HepG2 (cell line): Measurements from ENCODE around the gene RBM25. TPM values are rescaled to one million over a fixed set of nuclear protein-coding genes. Genes with fewer than 3 reads are reported as not detected.

Experiments used
- ATAC-seq: fragments of 200-7000 bp; cut with Tn5 transposase; 3 replicates; pipeline ENCODE4 v1.9.1; 2020; ENCODE audit warnings: mild to moderate bottlenecking, moderate library complexity
- BruUV-seq: library from RNA; stranded (reverse); fragments of 400-500 nt; replicated peaks from 2 replicates; lab custom pipeline; 2021; lab: Mats Ljungman, UMichigan
- CTCF ChIA-PET: fragments of 300-600 bp; formaldehyde crosslinking; extraction: SDS; loops from one replicate; lab custom pipeline; 2021; ENCODE audit warnings: low total read pairs, inconsistent platforms, low intra/inter-chr PET ratio; lab: Yijun Ruan, JAX
- POLR2A ChIA-PET: fragments of 350-600 bp; sonication (Branson Sonifier 250); formaldehyde crosslinking; loops from one replicate; lab custom pipeline; 2020; ENCODE audit warnings: antibody characterized with exemption, inconsistent platforms; lab: Yijun Ruan, JAX
- DNase-seq: peaks from one replicate; pipeline ENCODE4 v3.0.0-alpha.2; 2015; ENCODE audit warnings: low spot score
- FAIRE-seq: peaks from 3 replicates; lab custom pipeline; 2011; peaks lifted over from hg19 to GRCh38; lab: Jason Lieb, UNC
- H2AFZ ChIP-seq: one replicate; pipeline ENCODE4 v1.6.1; 2011; ENCODE audit warnings: low read length, inconsistent platforms
- H3K27ac ChIP-seq: fragments of 300-600 bp; 3 replicates; pipeline ENCODE4 v1.8.0; 2011; ENCODE audit warnings: mixed run types, mild to moderate bottlenecking, mixed read lengths, low read length, inconsistent platforms; ENCODE audit not compliant: insufficient read depth; ENCODE audit errors: extremely low read length
- H3K27me3 ChIP-seq, 2 experiments: fragments of 200-600 bp in 1 of 2; 2 replicates in 1 of 2; 3 replicates in 1 of 2; pipeline versions ENCODE4 v1.6.0 to v1.8.0; 2011; ENCODE audit warnings: low read length in 2 of 2, mild to moderate bottlenecking in 2 of 2, moderate library complexity in 2 of 2, inconsistent platforms in 1 of 2; ENCODE audit not compliant: insufficient read depth in 2 of 2, control insufficient read depth in 1 of 2
- H3K36me3 ChIP-seq, 2 experiments: fragments of 200-600 bp in 1 of 2; replicated peaks in 1 of 2; 2 replicates in 1 of 2; 3 replicates in 1 of 2; pipeline versions ENCODE4 v1.5.1 to v1.8.0; 2011; ENCODE audit warnings: low read length in 2 of 2, inconsistent platforms in 1 of 2; ENCODE audit not compliant: insufficient read depth in 2 of 2, control insufficient read depth in 1 of 2
- H3K4me1 ChIP-seq: 2 replicates; pipeline ENCODE4 v1.5.1; 2012; ENCODE audit warnings: low read length, inconsistent platforms; ENCODE audit not compliant: insufficient read depth
- H3K4me2 ChIP-seq: 2 replicates; pipeline ENCODE4 v1.6.0; 2011; ENCODE audit warnings: low read depth, low read length, inconsistent platforms
- H3K4me3 ChIP-seq, 3 experiments: fragments of 200-600 bp in 1 of 3; sonication (generic), shearing (Covaris generic) in 1 of 3; replicated peaks in 1 of 3; 2 replicates each; pipeline ENCODE4 v1.5.1; 2011 to 2016; ENCODE audit warnings: low read length in 3 of 3, inconsistent platforms in 2 of 3, low read depth in 2 of 3, mild to moderate bottlenecking in 2 of 3, control low read depth in 1 of 3, mixed read lengths in 1 of 3; ENCODE audit not compliant: insufficient read depth in 1 of 3
- H3K79me2 ChIP-seq: one replicate; pipeline ENCODE4 v1.6.1; 2011; ENCODE audit warnings: low read length, inconsistent platforms; ENCODE audit not compliant: insufficient read depth
- H3K9ac ChIP-seq: 2 replicates; pipeline ENCODE4 v1.6.0; 2011; ENCODE audit warnings: mild to moderate bottlenecking, low read depth, low read length, inconsistent platforms; ENCODE audit not compliant: insufficient read depth
- H3K9me3 ChIP-seq: 2 replicates; pipeline ENCODE4 v1.5.1; 2012; ENCODE audit warnings: mild to moderate bottlenecking, low read length
- H4K20me1 ChIP-seq: 2 replicates; pipeline ENCODE4 v1.6.0; 2011; ENCODE audit warnings: inconsistent platforms, mild to moderate bottlenecking, low read length, moderate library complexity; ENCODE audit not compliant: insufficient read depth
- HDAC6 ChIP-seq: fragments of 200-600 bp; sonication (generic); IDR thresholded peaks from 2 replicates; pipeline ENCODE4 v1.7.0; 2017; ENCODE audit warnings: mild to moderate bottlenecking, antibody characterized with exemption, low read length, low read depth
- HMG20B ChIP-seq: conservative IDR thresholded peaks from 2 replicates; pipeline ENCODE4 v1.6.1; 2016; ENCODE audit warnings: missing genetic modification reagents, missing compliant biosample characterization
- MED1 ChIP-seq: sonication (generic); formaldehyde crosslinking; IDR thresholded peaks from 2 replicates; pipeline ENCODE4 v1.4.0; 2020; ENCODE audit warnings: missing genetic modification reagents
- NAIF1 ChIP-seq: sonication (generic); formaldehyde crosslinking; IDR thresholded peaks from 2 replicates; pipeline ENCODE4 v1.5.0; 2020; ENCODE audit warnings: mild to moderate bottlenecking, missing genetic modification reagents, borderline replicate concordance
- NRL ChIP-seq: sonication (generic); formaldehyde crosslinking; IDR thresholded peaks from 2 replicates; pipeline ENCODE4 v1.5.0; 2020; ENCODE audit warnings: missing genetic modification reagents, mild to moderate bottlenecking, moderate library complexity, borderline replicate concordance
- RBFOX2 ChIP-seq: fragments of 200-400 bp; formaldehyde crosslinking; IDR thresholded peaks from 2 replicates; pipeline ENCODE4 v1.6.1; 2017; ENCODE audit warnings: low read depth, mild to moderate bottlenecking, low read length
- SOX13 ChIP-seq, 3 experiments: fragments of 450-650 bp in 1 of 3; sonication (generic) in 1 of 3; formaldehyde crosslinking in 1 of 3; IDR thresholded peaks in 2 of 3; conservative IDR thresholded peaks in 1 of 3; 2 replicates each; pipeline versions ENCODE4 v1.5.0 to v1.6.1; 2016 to 2020; ENCODE audit warnings: antibody characterized with exemption in 1 of 3, mild to moderate bottlenecking in 1 of 3, missing compliant biosample characterization in 1 of 3, missing genetic modification reagents in 1 of 3, moderate library complexity in 1 of 3
- ZNF124 ChIP-seq: sonication (generic); formaldehyde crosslinking; IDR thresholded peaks from 2 replicates; pipeline ENCODE4 v1.4.0; 2020; ENCODE audit warnings: missing genetic modification reagents
- ZNF24 ChIP-seq: fragments of 450-650 bp; IDR thresholded peaks from 2 replicates; pipeline ENCODE4 v1.6.1; 2017; ENCODE audit warnings: antibody characterized with exemption, mild to moderate bottlenecking
- ZNF83 ChIP-seq: sonication (generic); formaldehyde crosslinking; IDR thresholded peaks from 2 replicates; pipeline ENCODE4 v1.4.0; 2020; ENCODE audit warnings: missing genetic modification reagents, mild to moderate bottlenecking, borderline replicate concordance
- WGBS: methylation state at CpG from one replicate; pipeline ENCODE4 v1.1.6; 2017; ENCODE audit warnings: low lambda C conversion rate; 5-methylcytosine and 5-hydroxymethylcytosine counted together
- in situ Hi-C: cut with HindIII; loops from 2 replicates; pipeline ENCODE4 v1.10.0; 2017; ENCODE audit warnings: low pct_unique_long_range_greater_than_20kb; ENCODE audit not compliant: extremely low pct_ligation_motif_present
- intact Hi-C: fragments of 100-400 bp; cut with micrococcal nuclease; formaldehyde crosslinking; loops from one replicate; pipeline ENCODE4 v1.10.0; 2022; ENCODE audit not compliant: unreplicated experiment
- polyA plus RNA-seq, 8 experiments: library from polyadenylated mRNA; depleted of rRNA in 3 of 8; stranded (reverse) in 7 of 8; unstranded in 1 of 8; fragments of >200 nt; fragmentation: Illumina TruSeq in 4 of 8; extraction: Trizol in 4 of 8; gene quantifications; 2 replicates each; pipeline versions ENCODE4 v1.2.1 to v1.2.3, GENCODE V29; 2011 to 2016; ENCODE audit warnings: low read depth in 4 of 8, missing spikeins in 1 of 8, mixed read lengths in 1 of 8; ENCODE audit not compliant: insufficient read depth in 1 of 8
- total RNA-seq, 5 experiments: library from RNA; depleted of rRNA; stranded (reverse); fragments of >200 nt; fragmentation: Illumina TruSeq; extraction: Trizol; gene quantifications; 2 replicates each; pipeline ENCODE4 v1.2.3, GENCODE V29; 2016; ENCODE audit warnings: low read depth in 1 of 5
- TF ChIP-seq, protein P1 (sequence below): sonication (generic); formaldehyde crosslinking; conservative IDR thresholded peaks from 2 replicates; pipeline ENCODE4 v1.8.0; 2022; ENCODE audit warnings: missing genetic modification reagents
- TF ChIP-seq, protein P2 (sequence below): sonication (generic); formaldehyde crosslinking; IDR thresholded peaks from 2 replicates; pipeline ENCODE4 v1.4.0; 2020; ENCODE audit warnings: missing genetic modification reagents, borderline replicate concordance

The RBM25 gene
- total and polyA plus RNA-seq, 2 of the 13 experiments (the other 11 are each of a cell fraction or from before 2014, with no cell fraction given), result 34.1 to 65.9 TPM

- TF ChIP-seq HDAC6 (no peak), HMG20B (no peak), ZNF83 (CRISPR knock-in tag) (no peak), NRL (CRISPR knock-in tag) (no peak), NAIF1 (CRISPR knock-in tag) (no peak), MED1 (CRISPR knock-in tag) (no peak)
- TF ChIP-seq, protein P1, sequence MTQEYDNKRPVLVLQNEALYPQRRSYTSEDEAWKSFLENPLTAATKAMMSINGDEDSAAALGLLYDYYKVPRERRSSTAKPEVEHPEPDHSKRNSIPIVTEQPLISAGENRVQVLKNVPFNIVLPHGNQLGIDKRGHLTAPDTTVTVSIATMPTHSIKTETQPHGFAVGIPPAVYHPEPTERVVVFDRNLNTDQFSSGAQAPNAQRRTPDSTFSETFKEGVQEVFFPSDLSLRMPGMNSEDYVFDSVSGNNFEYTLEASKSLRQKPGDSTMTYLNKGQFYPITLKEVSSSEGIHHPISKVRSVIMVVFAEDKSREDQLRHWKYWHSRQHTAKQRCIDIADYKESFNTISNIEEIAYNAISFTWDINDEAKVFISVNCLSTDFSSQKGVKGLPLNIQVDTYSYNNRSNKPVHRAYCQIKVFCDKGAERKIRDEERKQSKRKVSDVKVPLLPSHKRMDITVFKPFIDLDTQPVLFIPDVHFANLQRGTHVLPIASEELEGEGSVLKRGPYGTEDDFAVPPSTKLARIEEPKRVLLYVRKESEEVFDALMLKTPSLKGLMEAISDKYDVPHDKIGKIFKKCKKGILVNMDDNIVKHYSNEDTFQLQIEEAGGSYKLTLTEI (CRISPR knock-in tag), result no peak
- TF ChIP-seq, protein P2, sequence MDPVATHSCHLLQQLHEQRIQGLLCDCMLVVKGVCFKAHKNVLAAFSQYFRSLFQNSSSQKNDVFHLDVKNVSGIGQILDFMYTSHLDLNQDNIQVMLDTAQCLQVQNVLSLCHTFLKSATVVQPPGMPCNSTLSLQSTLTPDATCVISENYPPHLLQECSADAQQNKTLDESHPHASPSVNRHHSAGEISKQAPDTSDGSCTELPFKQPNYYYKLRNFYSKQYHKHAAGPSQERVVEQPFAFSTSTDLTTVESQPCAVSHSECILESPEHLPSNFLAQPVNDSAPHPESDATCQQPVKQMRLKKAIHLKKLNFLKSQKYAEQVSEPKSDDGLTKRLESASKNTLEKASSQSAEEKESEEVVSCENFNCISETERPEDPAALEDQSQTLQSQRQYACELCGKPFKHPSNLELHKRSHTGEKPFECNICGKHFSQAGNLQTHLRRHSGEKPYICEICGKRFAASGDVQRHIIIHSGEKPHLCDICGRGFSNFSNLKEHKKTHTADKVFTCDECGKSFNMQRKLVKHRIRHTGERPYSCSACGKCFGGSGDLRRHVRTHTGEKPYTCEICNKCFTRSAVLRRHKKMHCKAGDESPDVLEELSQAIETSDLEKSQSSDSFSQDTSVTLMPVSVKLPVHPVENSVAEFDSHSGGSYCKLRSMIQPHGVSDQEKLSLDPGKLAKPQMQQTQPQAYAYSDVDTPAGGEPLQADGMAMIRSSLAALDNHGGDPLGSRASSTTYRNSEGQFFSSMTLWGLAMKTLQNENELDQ (CRISPR knock-in tag), result no peak
- TF ChIP-seq, all 625 proteins: peak for 0
These were observed 87.8 kb downstream of the RBM25 start (continued) for GRCh38 chr14:73146111-73146510.

- no TSS peak for BruUV-seq
- ChIA-PET POLR2A (interaction anchor here (0.9 to 2.2 kb wide), 3 partner anchors 14 to 312 kb away, joined by 3 to 11 read pairs (median 4); partner anchors contain the start of genes PSEN1 and RBM25), CTCF (no interaction called here)
- H3K9me3 ChIP-seq, result no peaks in the 10 kb centered on the region
- H3K4me3 ChIP-seq, result no peak overlapping the region
- DNase-seq (peak; percentile 74), ATAC-seq (peak; percentile 73), FAIRE-seq (peak; percentile 32)
- in situ Hi-C loops (no loop called here), intact Hi-C loops (no loop called here)
- H3K36me3 ChIP-seq, result peaks cover 2 to 19% of the 10 kb centered on the region in 2 experiments; a peak in 3 of 5 replicates
- WGBS, result 17% methylated on average over 2 of the region's 2 CpGs
- H3K4me2 ChIP-seq, result no peak overlapping the region
- no peak overlapping the region for H2AFZ ChIP-seq
- TF ChIP-seq ZNF124 (CRISPR knock-in tag) (no peak), SOX13 (IDR thresholded peaks at IDR 0.05) (no peak), SOX13 (CRISPR knock-in tag; conservative IDR thresholded peaks at IDR 0.05 in 1 of 2, IDR thresholded peaks at IDR 0.05 in 1 of 2) (peak in 1 of 2 experiments; percentile 36; a peak in 1 of 4 replicates), RBFOX2 (no peak), ZNF24 (peak; percentile 71; the same call in 1 of the 2 replicates)
- H4K20me1 ChIP-seq, result peaks cover 8% of the 10 kb centered on the region; the same call in 1 of the 2 replicates
- H3K4me1 ChIP-seq, result peaks cover 50% of the 10 kb centered on the region
- H3K27me3 ChIP-seq, result no peaks in the 10 kb centered on the region
- H3K27ac ChIP-seq, result peak overlapping the region; percentile 54
- no peak overlapping the region for H3K9ac ChIP-seq
- peaks cover 17% of the 10 kb centered on the region for H3K79me2 ChIP-seq
These were observed 91.4 kb downstream of the RBM25 start for GRCh38 chr14:73149753-73150152.
